SK-N-SH (cell line): ENCODE measurements around the gene AGBL4. TPM values are rescaled to one million over a fixed set of nuclear protein-coding genes. Genes with fewer than 3 reads are reported as not detected.

Experiments used
- CTCF ChIA-PET: fragments of 300-600, 350-600 bp; formaldehyde crosslinking; extraction: SDS; loops from one replicate; lab custom pipeline; 2021; lab: Yijun Ruan, JAX
- POLR2A ChIA-PET: fragments of 350-600 bp; sonication (Branson Sonifier 250); formaldehyde crosslinking; extraction: SDS; loops from one replicate; lab custom pipeline; 2020; ENCODE audit warnings: antibody characterized with exemption, inconsistent platforms; lab: Yijun Ruan, JAX
- DNase-seq: peaks from one replicate; pipeline ENCODE4 v3.0.0; 2012
- H2AFZ ChIP-seq: fragments of 200-600 bp; sonication (generic); 2 replicates; pipeline ENCODE4 v1.8.1; 2016; ENCODE audit warnings: antibody characterized with exemption, mild to moderate bottlenecking, low read depth
- H3F3A ChIP-seq: fragments of 200-600 bp; sonication (generic); replicated peaks from 2 replicates; pipeline ENCODE3; 2016; ENCODE audit warnings: antibody characterized with exemption, mild to moderate bottlenecking; ENCODE audit not compliant: insufficient read depth
- H3K27ac ChIP-seq, 2 experiments: fragments of 200-500 bp in 1 of 2; fragments of 200-600 bp in 1 of 2; sonication (Bioruptor generic) in 1 of 2; sonication (generic), shearing (Covaris generic) in 1 of 2; 2 replicates each; pipeline versions ENCODE4 v1.5.1 to v1.6.1; 2014 to 2016; ENCODE audit warnings: low read depth in 2 of 2, inconsistent platforms in 1 of 2, low read length in 1 of 2, mild to moderate bottlenecking in 1 of 2, mixed read lengths in 1 of 2
- H3K27me3 ChIP-seq: fragments of 200-600 bp; sonication (generic), shearing (Covaris generic); 2 replicates; pipeline ENCODE4 v1.6.1; 2016; ENCODE audit warnings: mixed run types; ENCODE audit not compliant: insufficient read depth
- H3K36me3 ChIP-seq, 2 experiments: fragments of 200-500 bp in 1 of 2; fragments of 200-600 bp in 1 of 2; sonication (Bioruptor generic) in 1 of 2; sonication (generic) in 1 of 2; replicated peaks in 1 of 2; 2 replicates each; pipeline versions ENCODE3 to v1.5.1; 2014 to 2016; ENCODE audit warnings: low read length in 1 of 2, mild to moderate bottlenecking in 1 of 2; ENCODE audit not compliant: insufficient read depth in 2 of 2, control insufficient read depth in 1 of 2
- H3K4me1 ChIP-seq, 2 experiments: fragments of 200-500 bp in 1 of 2; fragments of 200-600 bp in 1 of 2; sonication (Bioruptor generic) in 1 of 2; sonication (generic), shearing (Covaris generic) in 1 of 2; 2 replicates each; pipeline versions ENCODE4 v1.5.1 to v1.6.1; 2014 to 2016; ENCODE audit warnings: low read depth in 1 of 2, low read length in 1 of 2, mixed run types in 1 of 2; ENCODE audit not compliant: insufficient read depth in 2 of 2, control insufficient read depth in 1 of 2
- H3K4me2 ChIP-seq: fragments of 200-600 bp; sonication (generic), shearing (Covaris generic); 2 replicates; pipeline ENCODE4 v1.6.1; 2017; ENCODE audit warnings: mixed run types
- H3K4me3 ChIP-seq, 2 experiments: fragments of 200-500 bp in 1 of 2; fragments of 200-600 bp in 1 of 2; sonication (Bioruptor generic) in 1 of 2; sonication (generic), shearing (Covaris generic) in 1 of 2; 2 replicates each; pipeline versions ENCODE4 v1.5.1 to v1.8.1; 2014 to 2016; ENCODE audit warnings: low read depth in 2 of 2, inconsistent platforms in 1 of 2, low read length in 1 of 2, mild to moderate bottlenecking in 1 of 2, mixed read lengths in 1 of 2, moderate library complexity in 1 of 2
- H3K79me2 ChIP-seq: fragments of 200-600 bp; sonication (generic); 2 replicates; pipeline ENCODE4 v1.8.1; 2017; ENCODE audit warnings: mild to moderate bottlenecking; ENCODE audit not compliant: insufficient read depth
- H3K9ac ChIP-seq: fragments of 200-600 bp; sonication (generic); 2 replicates; pipeline ENCODE4 v1.6.1; 2017; ENCODE audit warnings: mixed run types
- H3K9me2 ChIP-seq: fragments of 200-600 bp; sonication (generic); 2 replicates; pipeline ENCODE4 v1.6.1; 2017; ENCODE audit warnings: mixed run types
- H3K9me3 ChIP-seq: fragments of 200-600 bp; sonication (generic); 2 replicates; pipeline ENCODE4 v1.6.1; 2017; ENCODE audit warnings: mixed run types, mild to moderate bottlenecking, moderate library complexity
- H4K20me1 ChIP-seq: fragments of 200-600 bp; sonication (generic); 2 replicates; pipeline ENCODE4 v1.6.1; 2017; ENCODE audit warnings: mild to moderate bottlenecking, mixed run types; ENCODE audit not compliant: insufficient read depth
- EP300 ChIP-seq, 2 experiments: IDR thresholded peaks; 2 replicates each; pipeline versions ENCODE4 v1.4.0 to v1.6.1; 2012; ENCODE audit warnings: borderline replicate concordance in 1 of 2, low read depth in 1 of 2, low read length in 1 of 2
- EZH2phosphoT487 ChIP-seq: fragments of 200-600 bp; sonication (generic); IDR thresholded peaks from 2 replicates; pipeline ENCODE4 v1.6.1; 2017; ENCODE audit warnings: low read depth, mixed run types, mild to moderate bottlenecking, antibody characterized with exemption, moderate library complexity, borderline replicate concordance
- FOXJ3 ChIP-seq: sonication (generic); formaldehyde crosslinking; IDR thresholded peaks from 2 replicates; pipeline ENCODE4 v1.5.1; 2020; ENCODE audit warnings: mild to moderate bottlenecking, missing genetic modification reagents
- MEF2A ChIP-seq: IDR thresholded peaks from 2 replicates; pipeline ENCODE4 v1.4.0; 2012; ENCODE audit warnings: low read depth, borderline replicate concordance
- NRF1 ChIP-seq: IDR thresholded peaks from 2 replicates; pipeline ENCODE4 v1.6.1; 2012; ENCODE audit warnings: low read depth, mild to moderate bottlenecking, low read length
- POLR2AphosphoS5 ChIP-seq: IDR thresholded peaks from 2 replicates; pipeline ENCODE4 v1.6.1; 2012; ENCODE audit warnings: low read depth, low read length
- RAD21 ChIP-seq: IDR thresholded peaks from 2 replicates; pipeline ENCODE4 v1.6.1; 2012; ENCODE audit warnings: mild to moderate bottlenecking, low read length
- SMC3 ChIP-seq: IDR thresholded peaks from 2 replicates; pipeline ENCODE4 v1.6.1; 2012; ENCODE audit warnings: low read depth, low read length, improper control_type of control experiment
- TCF12 ChIP-seq: IDR thresholded peaks from 2 replicates; pipeline ENCODE4 v1.4.0; 2012
- WGBS: methylation state at CpG from one replicate; pipeline ENCODE4 v1.1.6; 2017; ENCODE audit warnings: low lambda C conversion rate; 5-methylcytosine and 5-hydroxymethylcytosine counted together
- polyA plus RNA-seq, 3 experiments: library from polyadenylated mRNA; depleted of rRNA; stranded (reverse); fragments of >200 nt; gene quantifications; 2 replicates each; pipeline ENCODE4 v1.2.3, GENCODE V29; 2012
- TF ChIP-seq, protein P1 (sequence below): fragments of 200-600 bp; sonication (generic); IDR thresholded peaks from 2 replicates; pipeline ENCODE4 v1.6.1; 2017; ENCODE audit warnings: antibody characterized with exemption, mild to moderate bottlenecking, moderate library complexity

AGBL4 gene
- polyA plus RNA-seq, 1 of the 3 experiments (the other 2 are of a cell fraction): 0.07 TPM

GRCh38 chr1:49213301-49213700 lies 810.5 kb downstream of the AGBL4 start:
- no peak overlapping the region for H3K4me3 ChIP-seq
- 83% methylated on average over 4 of the region's 4 CpGs for WGBS
- CTCF ChIA-PET: no interaction called here

GRCh38 chr1:49208712-49209111 lies 815.0 kb downstream of the AGBL4 start:
- CTCF ChIA-PET: no interaction called here
- no peaks in the 10 kb centered on the region; a peak in 3 of 4 replicates for H3K4me1 ChIP-seq
- no peak overlapping the region for H3K27ac ChIP-seq
- no peak for DNase-seq
- H3K79me2 ChIP-seq: no peaks in the 10 kb centered on the region
- H3K4me3 ChIP-seq: no peak overlapping the region
- TF ChIP-seq SMC3: no peak
- TF ChIP-seq FOXJ3: no peak
- no peak for TF ChIP-seq EZH2phosphoT487
- no peak for TF ChIP-seq POLR2AphosphoS5
- TF ChIP-seq RAD21: no peak
- no peak overlapping the region for H3K9ac ChIP-seq
- H3F3A ChIP-seq: no peaks in the 10 kb centered on the region
- H3K27me3 ChIP-seq: no peaks in the 10 kb centered on the region
- H2AFZ ChIP-seq: no peak overlapping the region
- no peaks in the 10 kb centered on the region for H3K36me3 ChIP-seq
- no peak overlapping the region for H3K4me2 ChIP-seq
- no peaks in the 10 kb centered on the region for H4K20me1 ChIP-seq
- POLR2A ChIA-PET: no interaction called here
- no peaks in the 10 kb centered on the region for H3K9me3 ChIP-seq
- WGBS: 77% methylated on average over 4 of the region's 4 CpGs
- no peaks in the 10 kb centered on the region for H3K9me2 ChIP-seq

More at GRCh38 chr1:49213301-49213700, 810.5 kb downstream of the AGBL4 start:
- H3K4me2 ChIP-seq: no peak overlapping the region
- H3K4me1 ChIP-seq: no peaks in the 10 kb centered on the region; a peak in 3 of 4 replicates
- H3F3A ChIP-seq: no peaks in the 10 kb centered on the region
- TF ChIP-seq NRF1 (no peak), MEF2A (no peak), TCF12 (no peak)
- no peaks in the 10 kb centered on the region for H3K9me3 ChIP-seq
- H3K9ac ChIP-seq: no peak overlapping the region
- no peaks in the 10 kb centered on the region for H3K9me2 ChIP-seq
- no peak overlapping the region for H3K27ac ChIP-seq
- DNase-seq: no peak
- no peaks in the 10 kb centered on the region for H3K79me2 ChIP-seq
- POLR2A ChIA-PET: no interaction called here
- no peaks in the 10 kb centered on the region for H3K27me3 ChIP-seq
- no peaks in the 10 kb centered on the region for H4K20me1 ChIP-seq
- H3K36me3 ChIP-seq: no peaks in the 10 kb centered on the region
- H2AFZ ChIP-seq: no peak overlapping the region

DNA sequence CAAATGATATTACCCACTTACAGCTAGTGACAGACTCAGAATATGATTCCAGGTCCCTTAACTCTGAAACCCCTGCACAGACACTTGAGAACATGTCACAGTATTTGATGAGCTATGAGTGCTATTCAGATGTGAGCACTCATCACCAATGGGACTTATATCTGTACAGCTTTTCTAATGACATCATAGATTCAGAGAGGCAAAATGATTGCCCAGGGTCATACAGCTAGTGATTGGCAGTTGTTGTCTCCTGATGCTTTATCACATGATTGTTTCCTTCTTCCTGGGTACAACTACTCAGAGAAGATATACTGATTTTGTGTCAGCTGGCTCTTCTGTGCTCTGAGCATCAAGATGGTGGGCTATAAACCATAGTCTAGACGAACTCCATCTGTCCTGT lies 819.0 kb downstream of the AGBL4 start:
- Histone ChIP-seq H3K27ac (no peak overlapping the region), H4K20me1 (no peaks in the 10 kb centered on the region), H3K4me3 (no peak overlapping the region), H3K9me2 (no peaks in the 10 kb centered on the region), H3K79me2 (no peaks in the 10 kb centered on the region), H3K36me3 (no peaks in the 10 kb centered on the region), H3K4me2 (no peak overlapping the region), H3K27me3 (no peaks in the 10 kb centered on the region), H3K9me3 (peaks cover 8% of the 10 kb centered on the region; the same call in 1 of the 2 replicates), H2AFZ (no peak overlapping the region), H3F3A (no peaks in the 10 kb centered on the region), H3K4me1 (no peaks in the 10 kb centered on the region; a peak in 1 of 4 replicates), H3K9ac (no peak overlapping the region)
- 7% methylated on average over 1 of the region's 1 CpG for WGBS
- CTCF ChIA-PET: interaction anchor here (1.0 kb wide), 1 partner anchor 25 kb away, joined by 3 read pairs; no protein-coding TSS in a partner anchor
- peak in 1 of 2 experiments; percentile 41; a peak in 2 of 4 replicates for TF ChIP-seq EP300 (IDR thresholded peaks at IDR 0.05; ENCODE audit: borderline replicate concordance in 1 of 2, low read depth in 1 of 2, low read length in 1 of 2)
- TF ChIP-seq, protein P1, sequence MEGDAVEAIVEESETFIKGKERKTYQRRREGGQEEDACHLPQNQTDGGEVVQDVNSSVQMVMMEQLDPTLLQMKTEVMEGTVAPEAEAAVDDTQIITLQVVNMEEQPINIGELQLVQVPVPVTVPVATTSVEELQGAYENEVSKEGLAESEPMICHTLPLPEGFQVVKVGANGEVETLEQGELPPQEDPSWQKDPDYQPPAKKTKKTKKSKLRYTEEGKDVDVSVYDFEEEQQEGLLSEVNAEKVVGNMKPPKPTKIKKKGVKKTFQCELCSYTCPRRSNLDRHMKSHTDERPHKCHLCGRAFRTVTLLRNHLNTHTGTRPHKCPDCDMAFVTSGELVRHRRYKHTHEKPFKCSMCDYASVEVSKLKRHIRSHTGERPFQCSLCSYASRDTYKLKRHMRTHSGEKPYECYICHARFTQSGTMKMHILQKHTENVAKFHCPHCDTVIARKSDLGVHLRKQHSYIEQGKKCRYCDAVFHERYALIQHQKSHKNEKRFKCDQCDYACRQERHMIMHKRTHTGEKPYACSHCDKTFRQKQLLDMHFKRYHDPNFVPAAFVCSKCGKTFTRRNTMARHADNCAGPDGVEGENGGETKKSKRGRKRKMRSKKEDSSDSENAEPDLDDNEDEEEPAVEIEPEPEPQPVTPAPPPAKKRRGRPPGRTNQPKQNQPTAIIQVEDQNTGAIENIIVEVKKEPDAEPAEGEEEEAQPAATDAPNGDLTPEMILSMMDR: no peak
- no peak for DNase-seq
- POLR2A ChIA-PET: no interaction called here
